ENCODE data around the gene FPGT. TPM values are rescaled to one million over a fixed set of nuclear protein-coding genes. Genes with fewer than 3 reads are reported as not detected.

Gene FPGT
- total RNA-seq, 1 donor from 2014 or later = 10.7 TPM

Other genes with a start within 250 kb of the FPGT start
- 0.17 and 0.56 TPM in 2 replicates for gene LRRIQ3, start 66 bp upstream of the FPGT start, total RNA-seq
- not detected in 2 replicates for gene TNNI3K, start 37.1 kb downstream of the FPGT start, total RNA-seq

Measured in dermis blood vessel endothelial cell (primary cell).